MM.1S (cell line): Measurements from ENCODE around the gene ATP2B1.

ENCODE experiments used
- CTCF ChIP-seq: fragments of 300-600 bp; sonication (generic); IDR thresholded peaks from 2 replicates; pipeline ENCODE4 v1.5.1; 2016; ENCODE audit warnings: antibody characterized with exemption, low read length, mixed read lengths
- EZH2 ChIP-seq: fragments of 300-600 bp; sonication (generic); optimal IDR thresholded peaks from 2 replicates; pipeline ENCODE3; 2017; ENCODE audit warnings: low read depth, mild to moderate bottlenecking, antibody characterized with exemption, low read length, mixed read lengths
- EZH2phosphoT487 ChIP-seq: fragments of 300-600 bp; sonication (generic); IDR thresholded peaks from 2 replicates; pipeline ENCODE4 v1.6.1; 2018; ENCODE audit warnings: antibody characterized with exemption, low read length

- TF ChIP-seq CTCF (no peak), EZH2 (no peak), EZH2phosphoT487 (no peak)
Measured at GRCh38 chr12:89708565-89709156, at the start of gene ATP2B1.
